Measurements from ENCODE around the gene PHLDB2.

The PHLDB2 gene

GRCh38 chr3:111968319-111969054 is 109.4 kb downstream of the PHLDB2 start:
- DNase-seq = no peak

GRCh38 chr3:111970376-111970775 is 111.3 kb downstream of the PHLDB2 start:
- no peak for DNase-seq

GRCh38 chr3:111971533-111972130 is 112.6 kb downstream of the PHLDB2 start:
- no peak for DNase-seq

- no peak for DNase-seq
Measured at GRCh38 chr3:111972891-111973290, 113.8 kb downstream of the PHLDB2 start.

- no peak for DNase-seq
Measured at GRCh38 chr3:111975131-111975530, 116.1 kb downstream of the PHLDB2 start.

GRCh38 chr3:111976254-111976653 is 117.2 kb downstream of the PHLDB2 start:
- no peak for DNase-seq

- DNase-seq = peak; percentile 96 to 97
Measured at GRCh38 chr3:111978583-111979433, 119.7 kb downstream of the PHLDB2 start, which contains the start of gene ABHD10. Gene ABHD10, plus strand, starts transcription at chr3:111979026. Its CDS starts 36 bp downstream, at chr3:111979062.

- DNase-seq = peak in 1 of 2 donors; percentile 26
Measured at GRCh38 chr3:111979434-111980038, 120.5 kb downstream of the PHLDB2 start.

GRCh38 chr3:111980716-111981456 is 121.8 kb downstream of the PHLDB2 start:
- no peak for DNase-seq

GRCh38 chr3:111981457-111981763 is 122.3 kb downstream of the PHLDB2 start:
- no peak for DNase-seq

GRCh38 chr3:111984636-111985298 is 125.7 kb downstream of the PHLDB2 start:
- no peak for DNase-seq

- no peak for DNase-seq
Measured at GRCh38 chr3:111986800-111987199, 127.7 kb downstream of the PHLDB2 start.

- peak in 1 of 2 donors; percentile 55 for DNase-seq
Measured at GRCh38 chr3:111989061-111989678, 130.1 kb downstream of the PHLDB2 start.

- no peak for DNase-seq
Measured at GRCh38 chr3:111993038-111993437, 134.0 kb downstream of the PHLDB2 start.

GRCh38 chr3:111998636-111999483 is 139.8 kb downstream of the PHLDB2 start, which contains the start of gene TAGLN3:
Gene TAGLN3, plus strand, starts transcription at chr3:111998922. Its CDS starts 501 bp downstream, at chr3:111999423.
- DNase-seq = no peak

- no peak for DNase-seq
Measured at GRCh38 chr3:111999484-112000324, 140.6 kb downstream of the PHLDB2 start.

- no peak for DNase-seq
Measured at GRCh38 chr3:112000367-112000771, 141.3 kb downstream of the PHLDB2 start.

GRCh38 chr3:112000966-112001365 is 141.9 kb downstream of the PHLDB2 start:
- DNase-seq = no peak

GRCh38 chr3:112001526-112001925 is 142.5 kb downstream of the PHLDB2 start:
- DNase-seq = no peak
